HEK293 (cell line): ENCODE results near the gene GEN1.

Experiments
- CTCF ChIA-PET: fragments of 350-600 bp; formaldehyde crosslinking; extraction: SDS; loops from one replicate; lab custom pipeline; 2021; ENCODE audit warnings: antibody characterized with exemption; lab: Yijun Ruan, JAX
- POLR2A ChIA-PET: fragments of 300-600 bp; formaldehyde crosslinking; extraction: SDS; loops from one replicate; lab custom pipeline; 2020; ENCODE audit warnings: antibody characterized with exemption, inconsistent platforms; lab: Yijun Ruan, JAX
- H3K27ac ChIP-seq: fragments of 200-500 bp; sonication (Bioruptor generic); 2 replicates; pipeline ENCODE4 v1.5.1; 2014; ENCODE audit warnings: low read depth, low read length, control low read depth, inconsistent platforms; ENCODE audit errors: extremely low read depth
- H3K36me3 ChIP-seq, 2 experiments: fragments of 200-500 bp in 1 of 2; sonication (Bioruptor generic) in 1 of 2; 1 replicate in 1 of 2; 2 replicates in 1 of 2; pipeline ENCODE4 v1.5.1; 2014 to 2017; ENCODE audit warnings: inconsistent platforms in 2 of 2, low read length in 2 of 2; ENCODE audit not compliant: control insufficient read depth in 2 of 2, insufficient read depth in 1 of 2
- H3K4me1 ChIP-seq: fragments of 200-500 bp; sonication (Bioruptor generic); 2 replicates; pipeline ENCODE4 v1.5.1; 2014; ENCODE audit warnings: mild to moderate bottlenecking, low read length, inconsistent platforms; ENCODE audit not compliant: control insufficient read depth, insufficient read depth
- H3K4me3 ChIP-seq: 2 replicates; pipeline ENCODE4 v1.5.1; 2011; ENCODE audit warnings: low read depth, mild to moderate bottlenecking, control low read depth, low read length, moderate library complexity
- H3K9me3 ChIP-seq: fragments of 200-500 bp; sonication (Bioruptor generic); 2 replicates; pipeline ENCODE4 v1.5.1; 2014; ENCODE audit warnings: low read depth, low read length, inconsistent platforms; ENCODE audit not compliant: control insufficient read depth, insufficient read depth
- CTCF ChIP-seq: fragments of 450-650 bp; formaldehyde crosslinking; IDR thresholded peaks from 2 replicates; pipeline ENCODE4 v1.5.1; 2016; ENCODE audit warnings: missing biosample characterization, missing genetic modification characterization
- KLF8 ChIP-seq: fragments of 450-650 bp; formaldehyde crosslinking; IDR thresholded peaks from 2 replicates; pipeline ENCODE4 v1.5.1; 2016; ENCODE audit warnings: missing biosample characterization, missing genetic modification characterization
- SETDB1 ChIP-seq: IDR thresholded peaks from one replicate; pipeline ENCODE4 v1.6.1; 2017; ENCODE audit warnings: mild to moderate bottlenecking, low read length, moderate library complexity, mixed read lengths; ENCODE audit not compliant: insufficient read length
- TSHZ1 ChIP-seq: fragments of 450-650 bp; formaldehyde crosslinking; IDR thresholded peaks from 2 replicates; pipeline ENCODE4 v1.5.1; 2016; ENCODE audit warnings: missing biosample characterization, missing genetic modification characterization, borderline replicate concordance
- ZBTB20 ChIP-seq: fragments of 450-650 bp; formaldehyde crosslinking; IDR thresholded peaks from 2 replicates; pipeline ENCODE4 v1.5.1; 2016; ENCODE audit warnings: missing biosample characterization, missing genetic modification characterization
- ZFP3 ChIP-seq: fragments of 450-650 bp; formaldehyde crosslinking; IDR thresholded peaks from 2 replicates; pipeline ENCODE4 v1.5.1; 2016; ENCODE audit warnings: low read depth, missing biosample characterization, missing genetic modification characterization
- ZNF10 ChIP-seq: fragments of 450-650 bp; formaldehyde crosslinking; IDR thresholded peaks from 2 replicates; pipeline ENCODE4 v1.5.1; 2017; ENCODE audit warnings: missing biosample characterization, missing genetic modification characterization
- ZNF112 ChIP-seq: fragments of 450-650 bp; formaldehyde crosslinking; IDR thresholded peaks from 2 replicates; pipeline ENCODE4 v1.5.0; 2017; ENCODE audit warnings: missing biosample characterization, missing genetic modification characterization
- ZNF138 ChIP-seq: fragments of 450-650 bp; formaldehyde crosslinking; IDR thresholded peaks from 2 replicates; pipeline ENCODE4 v1.5.1; 2016; ENCODE audit warnings: missing biosample characterization, missing genetic modification characterization, borderline replicate concordance
- ZNF140 ChIP-seq: fragments of 450-650 bp; formaldehyde crosslinking; IDR thresholded peaks from 2 replicates; pipeline ENCODE4 v1.5.1; 2016; ENCODE audit warnings: missing biosample characterization, missing genetic modification characterization
- ZNF23 ChIP-seq: fragments of 450-650 bp; formaldehyde crosslinking; IDR thresholded peaks from 2 replicates; pipeline ENCODE4 v1.5.1; 2016; ENCODE audit warnings: missing biosample characterization, missing genetic modification characterization, borderline replicate concordance
- ZNF266 ChIP-seq: fragments of 450-650 bp; formaldehyde crosslinking; IDR thresholded peaks from 2 replicates; pipeline ENCODE4 v1.5.1; 2016; ENCODE audit warnings: missing biosample characterization, missing genetic modification characterization, low read depth
- ZNF561 ChIP-seq: fragments of 450-650 bp; IDR thresholded peaks from 2 replicates; pipeline ENCODE4 v1.5.1; 2018; ENCODE audit warnings: missing biosample characterization, missing genetic modification characterization, borderline replicate concordance
- ZNF596 ChIP-seq: fragments of 450-650 bp; IDR thresholded peaks from 2 replicates; pipeline ENCODE4 v1.5.0; 2018; ENCODE audit warnings: missing biosample characterization, mild to moderate bottlenecking, missing genetic modification characterization, moderate library complexity
- ZNF76 ChIP-seq: fragments of 450-650 bp; formaldehyde crosslinking; IDR thresholded peaks from 2 replicates; pipeline ENCODE4; 2016; ENCODE audit warnings: low read depth, missing biosample characterization, missing genetic modification characterization, borderline replicate concordance
- ZNF768 ChIP-seq: fragments of 450-650 bp; formaldehyde crosslinking; IDR thresholded peaks from 2 replicates; pipeline ENCODE4 v1.5.1; 2018; ENCODE audit warnings: missing biosample characterization, mild to moderate bottlenecking, missing genetic modification characterization
- ZSCAN16 ChIP-seq: fragments of 450-650 bp; formaldehyde crosslinking; IDR thresholded peaks from 2 replicates; pipeline ENCODE4 v1.5.1; 2016; ENCODE audit warnings: missing biosample characterization, missing genetic modification characterization
- TF ChIP-seq, protein P1 (sequence below): fragments of 450-650 bp; formaldehyde crosslinking; IDR thresholded peaks from 2 replicates; pipeline ENCODE4 v1.5.1; 2016; ENCODE audit warnings: missing biosample characterization, missing genetic modification characterization

GEN1 gene

DNA sequence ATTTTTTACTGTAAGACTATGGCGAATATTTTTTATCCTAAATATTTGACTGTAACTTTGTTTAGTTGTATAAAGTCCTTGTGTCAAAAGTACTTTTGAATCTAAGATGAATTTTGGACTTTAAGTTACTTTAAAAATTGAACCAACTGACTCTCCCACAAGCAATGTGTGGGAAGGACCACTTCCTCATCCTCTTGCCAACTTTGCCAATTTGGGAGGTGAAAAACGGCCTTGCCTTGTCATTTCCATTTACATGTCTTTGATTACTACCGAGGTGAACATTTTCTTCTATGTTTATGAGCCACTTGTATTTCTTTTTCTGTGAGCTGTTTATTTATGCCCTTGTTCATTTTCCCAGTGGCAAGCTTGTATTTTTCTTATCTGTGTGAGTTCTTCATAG is 49.6 kb downstream of the GEN1 start:
- Histone ChIP-seq H3K9me3 (no peaks in the 10 kb centered on the region), H3K36me3 (no peaks in the 10 kb centered on the region), H3K27ac (no peak overlapping the region), H3K4me3 (no peak overlapping the region), H3K4me1 (peaks cover 6% of the 10 kb centered on the region)
- CTCF ChIA-PET, result no interaction called here
- POLR2A ChIA-PET, result no interaction called here
- TF ChIP-seq, protein P1, sequence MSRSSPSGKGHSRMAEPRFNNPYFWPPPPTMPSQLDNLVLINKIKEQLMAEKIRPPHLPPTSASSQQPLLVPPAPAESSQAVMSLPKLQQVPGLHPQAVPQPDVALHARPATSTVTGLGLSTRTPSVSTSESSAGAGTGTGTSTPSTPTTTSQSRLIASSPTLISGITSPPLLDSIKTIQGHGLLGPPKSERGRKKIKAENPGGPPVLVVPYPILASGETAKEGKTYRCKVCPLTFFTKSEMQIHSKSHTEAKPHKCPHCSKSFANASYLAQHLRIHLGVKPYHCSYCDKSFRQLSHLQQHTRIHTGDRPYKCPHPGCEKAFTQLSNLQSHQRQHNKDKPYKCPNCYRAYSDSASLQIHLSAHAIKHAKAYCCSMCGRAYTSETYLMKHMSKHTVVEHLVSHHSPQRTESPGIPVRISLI (tag by site-specific recombination), result no peak
- no peak for TF ChIP-seq ZNF140 (tag by site-specific recombination)
- no peak for TF ChIP-seq ZNF138 (tag by site-specific recombination)
- no peak for TF ChIP-seq ZNF266 (tag by site-specific recombination)
- no peak for TF ChIP-seq ZNF112
- TF ChIP-seq ZFP3 (tag by site-specific recombination), result no peak
- no peak for TF ChIP-seq ZNF561 (tag by site-specific recombination)
- TF ChIP-seq ZNF23, result no peak
- TF ChIP-seq KLF8 (tag by site-specific recombination), result no peak
- TF ChIP-seq ZNF596 (tag by site-specific recombination), result no peak
- no peak for TF ChIP-seq ZNF10 (tag by site-specific recombination)
- no peak for TF ChIP-seq TSHZ1
- TF ChIP-seq ZNF76 (tag by site-specific recombination), result no peak

GRCh38 chr2:17804358-17804757 is 50.4 kb downstream of the GEN1 start:
- Histone ChIP-seq H3K36me3 (no peaks in the 10 kb centered on the region), H3K27ac (no peak overlapping the region), H3K4me1 (peaks cover 6% of the 10 kb centered on the region), H3K4me3 (no peak overlapping the region), H3K9me3 (no peaks in the 10 kb centered on the region)
- ChIA-PET POLR2A (no interaction called here), CTCF (no interaction called here)
- TF ChIP-seq SETDB1 (no peak), ZNF768 (no peak), CTCF (no peak), ZSCAN16 (tag by site-specific recombination) (no peak), ZBTB20 (tag by site-specific recombination) (peak; percentile 34; the same call in 1 of the 2 replicates)
